ENCODE measurements around the gene AOPEP.
A peak's percentile ranks its signal among the peaks of the same experiment; 100 is the strongest.

Gene AOPEP

GRCh38 chr9:94864196-94864595, 137.7 kb downstream of the AOPEP start:
- Histone ChIP-seq H2AFZ (no peak overlapping the region), H3K79me2 (peaks cover 5% of the 10 kb centered on the region), H3K9me3 (ENCODE audit: control insufficient read depth, low read length) (no peaks in the 10 kb centered on the region), H3K27ac (no peak overlapping the region), H3K4me3 (ENCODE audit: low read depth, low read length) (no peak overlapping the region), H3K4me2 (ENCODE audit: low read length) (no peak overlapping the region), H3K4me1 (peaks cover 32% of the 10 kb centered on the region), H3K36me3 (ENCODE audit: control insufficient read depth, insufficient read depth, low read length) (no peaks in the 10 kb centered on the region), H3K9ac (no peak overlapping the region), H3K27me3 (ENCODE audit: control insufficient read depth, insufficient read depth, low read length) (no peaks in the 10 kb centered on the region)
- no peak for TF ChIP-seq CTCF (IDR thresholded peaks at IDR 0.05)

GRCh38 chr9:94864862-94865509, 138.5 kb downstream of the AOPEP start:
- peaks cover 34% of the 10 kb centered on the region for H3K4me1 ChIP-seq
- H3K27me3 ChIP-seq (ENCODE audit: control insufficient read depth, insufficient read depth, low read length), result no peaks in the 10 kb centered on the region
- H3K36me3 ChIP-seq (ENCODE audit: control insufficient read depth, insufficient read depth, low read length), result no peaks in the 10 kb centered on the region

GRCh38 chr9:94865582-94866452, 139.3 kb downstream of the AOPEP start:
- H3K79me2 ChIP-seq, result peaks cover 5% of the 10 kb centered on the region
- H3K4me3 ChIP-seq (ENCODE audit: low read depth, low read length), result peak overlapping the region; percentile 43
- no peaks in the 10 kb centered on the region for H3K9me3 ChIP-seq (ENCODE audit: control insufficient read depth, low read length)
- peak overlapping the region; percentile 68 for H3K4me2 ChIP-seq (ENCODE audit: low read length)
- H3K27ac ChIP-seq, result peak overlapping the region; percentile 98
- H3K36me3 ChIP-seq (ENCODE audit: control insufficient read depth, insufficient read depth, low read length), result no peaks in the 10 kb centered on the region
- TF ChIP-seq CTCF (IDR thresholded peaks at IDR 0.05), result no peak
- H3K27me3 ChIP-seq (ENCODE audit: control insufficient read depth, insufficient read depth, low read length), result no peaks in the 10 kb centered on the region
- H2AFZ ChIP-seq, result peak overlapping the region; percentile 79
- H3K9ac ChIP-seq, result no peak overlapping the region
- H3K4me1 ChIP-seq, result peaks cover 40% of the 10 kb centered on the region

More at GRCh38 chr9:94864862-94865509, 138.5 kb downstream of the AOPEP start:
- Histone ChIP-seq H3K27ac (peak overlapping the region; percentile 98), H3K9me3 (ENCODE audit: control insufficient read depth, low read length) (no peaks in the 10 kb centered on the region), H3K4me3 (ENCODE audit: low read depth, low read length) (peak overlapping the region; percentile 23), H2AFZ (no peak overlapping the region), H3K79me2 (peaks cover 5% of the 10 kb centered on the region), H3K4me2 (ENCODE audit: low read length) (peak overlapping the region; percentile 21), H3K9ac (no peak overlapping the region)
- TF ChIP-seq CTCF (IDR thresholded peaks at IDR 0.05), result no peak

GRCh38 chr9:94866770-94867169, 140.3 kb downstream of the AOPEP start:
- Histone ChIP-seq H3K27me3 (ENCODE audit: control insufficient read depth, insufficient read depth, low read length) (no peaks in the 10 kb centered on the region), H3K4me2 (ENCODE audit: low read length) (peak overlapping the region; percentile 68), H3K27ac (peak overlapping the region; percentile 98), H3K9me3 (ENCODE audit: control insufficient read depth, low read length) (no peaks in the 10 kb centered on the region), H2AFZ (peak overlapping the region; percentile 13), H3K36me3 (ENCODE audit: control insufficient read depth, insufficient read depth, low read length) (no peaks in the 10 kb centered on the region), H3K9ac (no peak overlapping the region), H3K4me1 (peaks cover 48% of the 10 kb centered on the region), H3K4me3 (ENCODE audit: low read depth, low read length) (peak overlapping the region; percentile 43), H3K79me2 (peaks cover 2% of the 10 kb centered on the region)
- TF ChIP-seq CTCF (IDR thresholded peaks at IDR 0.05), result no peak
